OCI-LY7 (cell line): ENCODE data around the gene AGPAT2.

Experiments
- CTCF ChIP-seq: fragments of 200-600 bp; sonication (generic); conservative IDR thresholded peaks from 2 replicates; pipeline ENCODE4 v1.5.1; 2014; ENCODE audit warnings: mild to moderate bottlenecking, antibody characterized with exemption, low read length, moderate library complexity, mixed read lengths
- EZH2phosphoT487 ChIP-seq: fragments of 200-600 bp; sonication (generic); IDR thresholded peaks from 2 replicates; pipeline ENCODE4 v1.6.1; 2018; ENCODE audit warnings: low read depth, borderline replicate concordance, mild to moderate bottlenecking, mixed run types, antibody characterized with exemption, low read length, moderate library complexity, mixed read lengths

- TF ChIP-seq CTCF: no peak
- no peak for TF ChIP-seq EZH2phosphoT487
Observed at GRCh38 chr9:136685790-136686533, 1.3 kb downstream of the AGPAT2 start.
